Measurements from ENCODE around the gene KRT80. TPM values are rescaled to one million over a fixed set of nuclear protein-coding genes. Genes with fewer than 3 reads are reported as not detected.

The KRT80 gene
- total RNA-seq, 1 experiment from 2014 or later, result 8.8 TPM

- TF ChIP-seq, protein P1, sequence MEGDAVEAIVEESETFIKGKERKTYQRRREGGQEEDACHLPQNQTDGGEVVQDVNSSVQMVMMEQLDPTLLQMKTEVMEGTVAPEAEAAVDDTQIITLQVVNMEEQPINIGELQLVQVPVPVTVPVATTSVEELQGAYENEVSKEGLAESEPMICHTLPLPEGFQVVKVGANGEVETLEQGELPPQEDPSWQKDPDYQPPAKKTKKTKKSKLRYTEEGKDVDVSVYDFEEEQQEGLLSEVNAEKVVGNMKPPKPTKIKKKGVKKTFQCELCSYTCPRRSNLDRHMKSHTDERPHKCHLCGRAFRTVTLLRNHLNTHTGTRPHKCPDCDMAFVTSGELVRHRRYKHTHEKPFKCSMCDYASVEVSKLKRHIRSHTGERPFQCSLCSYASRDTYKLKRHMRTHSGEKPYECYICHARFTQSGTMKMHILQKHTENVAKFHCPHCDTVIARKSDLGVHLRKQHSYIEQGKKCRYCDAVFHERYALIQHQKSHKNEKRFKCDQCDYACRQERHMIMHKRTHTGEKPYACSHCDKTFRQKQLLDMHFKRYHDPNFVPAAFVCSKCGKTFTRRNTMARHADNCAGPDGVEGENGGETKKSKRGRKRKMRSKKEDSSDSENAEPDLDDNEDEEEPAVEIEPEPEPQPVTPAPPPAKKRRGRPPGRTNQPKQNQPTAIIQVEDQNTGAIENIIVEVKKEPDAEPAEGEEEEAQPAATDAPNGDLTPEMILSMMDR (IDR thresholded peaks at IDR 0.05 in 2 of 3, conservative IDR thresholded peaks at IDR 0.05 in 1 of 3; ENCODE audit: borderline replicate concordance in 1 of 3, insufficient read depth in 1 of 3, low read depth in 2 of 3, low read length in 2 of 3), result 0 out of 6 replicates have a peak, but pooled peaks of 1 of the 3 experiments have one; percentile 0
Measured at GRCh38 chr12:52217223-52217622, 25.4 kb upstream of the KRT80 start (continued).

- Histone ChIP-seq H3K9me3 (ENCODE audit: control insufficient read depth in 1 of 2, insufficient read depth in 1 of 2, low read depth in 1 of 2, low read length in 2 of 2) (no peaks in the 10 kb centered on the region), H3K4me1 (ENCODE audit: control insufficient read depth in 1 of 2, insufficient read depth in 2 of 2, low read length in 2 of 2) (peaks cover 55 to 88% of the 10 kb centered on the region in 2 experiments), H2AFZ (ENCODE audit: low read depth, low read length, poor library complexity, severe bottlenecking) (no peak overlapping the region), H3K36me3 (ENCODE audit: control insufficient read depth in 1 of 2, insufficient read depth in 2 of 2, low read length in 2 of 2) (no peaks in the 10 kb centered on the region), H3K27ac (ENCODE audit: low read depth, low read length) (peak overlapping the region; percentile 52), H4K20me1 (ENCODE audit: insufficient read depth) (no peaks in the 10 kb centered on the region), H3K27me3 (ENCODE audit: insufficient read depth, low read length) (no peaks in the 10 kb centered on the region), H3K9ac (ENCODE audit: low read length) (peak overlapping the region; percentile 47), H3K79me2 (ENCODE audit: insufficient read depth, low read length) (no peaks in the 10 kb centered on the region), H3K4me3 (replicated peaks in 1 of 2; ENCODE audit: low read depth in 1 of 2, low read length in 2 of 2) (no peak overlapping the region), H3K9me2 (ENCODE audit: insufficient read depth) (no peaks in the 10 kb centered on the region), H3K4me2 (ENCODE audit: low read length) (peak overlapping the region; percentile 69)
- no TSS peak for BruUV-seq (replicated peaks)
- POLR2A ChIA-PET, result interaction anchor here (1.2 to 1.9 kb wide), 2 partner anchors 9 to 64 kb away, joined by 3 to 9 read pairs; no protein-coding TSS in a partner anchor
- ATAC-seq (no peak), DNase-seq (ENCODE audit: low read depth, low spot score) (no peak)
- no peak for TF ChIP-seq EZH2 (IDR thresholded peaks at IDR 0.05)
- TF ChIP-seq, protein P1 (IDR thresholded peaks at IDR 0.05 in 2 of 3, conservative IDR thresholded peaks at IDR 0.05 in 1 of 3; ENCODE audit: borderline replicate concordance in 1 of 3, insufficient read depth in 1 of 3, low read depth in 2 of 3, low read length in 2 of 3), result 0 out of 6 replicates have a peak, but pooled peaks of 1 of the 3 experiments have one; percentile 8
- TF ChIP-seq FOSL1 (IDR thresholded peaks at IDR 0.05; ENCODE audit: low read depth), result no peak
- no peak for TF ChIP-seq ZNF274 (IDR thresholded peaks at IDR 0.05; ENCODE audit: low read depth, low read length)
- RAD21 ChIA-PET (ENCODE audit: low non-redundant PET in 1 of 2, low total read pairs in 2 of 2, uncharacterized antibody in 2 of 2, unreplicated experiment in 2 of 2), result interaction anchor here in 1 of 2 experiments (0.8 to 1.7 kb wide), 3 partner anchors 68 to 112 kb away, joined by 3 to 5 read pairs (median 4); no protein-coding TSS in a partner anchor
- intact Hi-C loops (cut with micrococcal nuclease), result loop anchor here (2.0 kb wide), 1 partner anchor 110 kb away; no protein-coding TSS in a partner anchor
- CTCF ChIA-PET, result interaction anchor here (0.9 to 3.8 kb wide), 3 partner anchors 62 to 179 kb away, joined by 3 to 24 read pairs (median 7); no protein-coding TSS in a partner anchor
Measured at GRCh38 chr12:52216807-52217206, 25.0 kb upstream of the KRT80 start.
